K562 (cell line): ENCODE data around the gene NKAIN4. TPM values are rescaled to one million over a fixed set of nuclear protein-coding genes. Genes with fewer than 3 reads are reported as not detected.

ENCODE experiments used
- ATAC-seq: fragments of 200-7000 bp; cut with Tn5 transposase; 3 replicates; pipeline ENCODE4 v1.9.1; 2020; ENCODE audit warnings: moderate library complexity
- BruUV-seq: library from RNA; stranded (reverse); fragments of 400-500 nt; replicated peaks from 2 replicates; lab custom pipeline; 2021; lab: Mats Ljungman, UMichigan
- CTCF ChIA-PET: fragments of 300-600 bp; formaldehyde crosslinking; extraction: SDS; loops from one replicate; lab custom pipeline; 2021; ENCODE audit warnings: low intra/inter-chr PET ratio; lab: Yijun Ruan, JAX
- POLR2A ChIA-PET: fragments of 300-600, 350-650 bp; sonication (Branson Sonifier 250); formaldehyde crosslinking; extraction: SDS; loops from one replicate; lab custom pipeline; 2021; ENCODE audit warnings: antibody characterized with exemption, inconsistent platforms; lab: Yijun Ruan, JAX
- DNase-seq, 4 experiments: peaks; one replicate each; pipeline versions ENCODE4 v3.0.0 to v3.0.0-alpha.2; 2011 to 2018; ENCODE audit warnings: low spot score in 3 of 4, mixed read lengths in 3 of 4; ENCODE audit errors: extremely low read depth in 1 of 4
- FAIRE-seq: peaks from 2 replicates; lab custom pipeline; 2011; peaks lifted over from hg19 to GRCh38; lab: Jason Lieb, UNC
- H2AFZ ChIP-seq: 2 replicates; pipeline ENCODE4 v1.6.0; 2011; ENCODE audit warnings: low read depth, low read length, control low read depth, inconsistent platforms
- H3K27ac ChIP-seq: fragments of 200-600 bp; 3 replicates; pipeline ENCODE4 v1.8.0; 2011; ENCODE audit warnings: low read depth, mild to moderate bottlenecking, control low read depth, inconsistent platforms, low read length, moderate library complexity, mixed read lengths; ENCODE audit errors: extremely low read depth
- H3K27me3 ChIP-seq, 2 experiments: fragments of 300-600 bp in 1 of 2; 2 replicates in 1 of 2; 3 replicates in 1 of 2; pipeline versions ENCODE4 v1.6.0 to v1.8.0; 2011; ENCODE audit warnings: inconsistent platforms in 2 of 2, low read length in 2 of 2, mild to moderate bottlenecking in 1 of 2, mixed read lengths in 1 of 2, moderate library complexity in 1 of 2; ENCODE audit not compliant: control insufficient read depth in 2 of 2, insufficient read depth in 2 of 2
- H3K36me3 ChIP-seq: fragments of 300-600 bp; 3 replicates; pipeline ENCODE4 v1.8.0; 2011; ENCODE audit warnings: mild to moderate bottlenecking, low read length, inconsistent platforms; ENCODE audit not compliant: control insufficient read depth, insufficient read depth
- H3K4me1 ChIP-seq, 2 experiments: fragments of 200-600 bp in 1 of 2; replicated peaks in 1 of 2; 2 replicates in 1 of 2; 3 replicates in 1 of 2; pipeline versions ENCODE4 v1.5.1 to v1.8.0; 2011; ENCODE audit warnings: inconsistent platforms in 2 of 2, low read length in 2 of 2, mild to moderate bottlenecking in 1 of 2, mixed read lengths in 1 of 2, moderate library complexity in 1 of 2; ENCODE audit not compliant: control insufficient read depth in 2 of 2, insufficient read depth in 2 of 2
- H3K4me2 ChIP-seq: 2 replicates; pipeline ENCODE4 v1.6.1; 2011; ENCODE audit warnings: low read length, control low read depth, inconsistent platforms, mixed read lengths; ENCODE audit not compliant: insufficient read depth
- H3K4me3 ChIP-seq: fragments of 200-600 bp; sonication (generic), shearing (Covaris generic); 2 replicates; pipeline ENCODE4 v1.5.1; 2016; ENCODE audit warnings: control low read depth, inconsistent platforms
- H3K79me2 ChIP-seq: fragments of 200-600 bp; 3 replicates; pipeline ENCODE4 v1.8.0; 2011; ENCODE audit warnings: low read length, inconsistent platforms; ENCODE audit not compliant: control insufficient read depth, insufficient read depth
- H3K9ac ChIP-seq, 2 experiments: 2 replicates each; pipeline versions ENCODE4 v1.6.0 to v1.6.1; 2011; ENCODE audit warnings: low read depth in 2 of 2, low read length in 2 of 2, control low read depth in 1 of 2, inconsistent platforms in 1 of 2, mild to moderate bottlenecking in 1 of 2, mixed read lengths in 1 of 2; ENCODE audit not compliant: insufficient read depth in 1 of 2
- H3K9me1 ChIP-seq: one replicate; pipeline ENCODE4 v1.6.0; 2011; ENCODE audit warnings: inconsistent platforms, mild to moderate bottlenecking, low read length, moderate library complexity; ENCODE audit not compliant: control insufficient read depth, insufficient read depth
- H3K9me3 ChIP-seq: replicated peaks from 2 replicates; pipeline ENCODE4 v1.5.1; 2011; ENCODE audit warnings: low read depth, low read length, inconsistent platforms; ENCODE audit not compliant: control insufficient read depth, insufficient read depth
- H4K20me1 ChIP-seq: replicated peaks from 2 replicates; pipeline ENCODE4 v1.6.1; 2011; ENCODE audit warnings: low read length, inconsistent platforms, mixed read lengths; ENCODE audit not compliant: control insufficient read depth, insufficient read depth
- ILF3 ChIP-seq: fragments of 450-650 bp; IDR thresholded peaks from 2 replicates; pipeline ENCODE4 v1.6.1; 2018; ENCODE audit warnings: antibody characterized with exemption, mild to moderate bottlenecking, moderate library complexity, borderline replicate concordance
- LARP7 ChIP-seq: fragments of 450-650 bp; IDR thresholded peaks from 2 replicates; pipeline ENCODE4 v1.6.1; 2016
- POLR2G ChIP-seq: fragments of 200-400 bp; formaldehyde crosslinking; IDR thresholded peaks from 2 replicates; pipeline ENCODE4 v1.6.1; 2017; ENCODE audit warnings: low read depth, mild to moderate bottlenecking, antibody characterized with exemption, low read length, moderate library complexity
- RBFOX2 ChIP-seq: fragments of 200-400 bp; formaldehyde crosslinking; IDR thresholded peaks from 2 replicates; pipeline ENCODE4 v1.6.1; 2017; ENCODE audit warnings: low read depth, mild to moderate bottlenecking, low read length, moderate library complexity
- SLC30A9 ChIP-seq: fragments of 250-450 bp; sonication (Bioruptor Pico); IDR thresholded peaks from 2 replicates; pipeline ENCODE4 v1.8.0; 2022; ENCODE audit warnings: mild to moderate bottlenecking, moderate library complexity
- ZNF444 ChIP-seq: fragments of 250-450 bp; sonication (Bioruptor Pico); IDR thresholded peaks from 2 replicates; pipeline ENCODE4 v1.4.0; 2020; ENCODE audit warnings: mild to moderate bottlenecking, moderate library complexity
- WGBS: fragments of 100-300 bp; shearing (Covaris generic); methylation state at CpG from one replicate; pipeline ENCODE4 v1.1.6; 2016; ENCODE audit warnings: low coverage, mixed read lengths; ENCODE audit not compliant: insufficient coverage; ENCODE audit errors: missing lambda C conversion rate; 5-methylcytosine and 5-hydroxymethylcytosine counted together
- in situ Hi-C: fragments of 300-500 bp; cut with MboI; formaldehyde crosslinking; loops from 4 replicates; pipeline ENCODE4 v1.15.0; 2018; ENCODE audit warnings: inconsistent platforms, mixed read lengths
- intact Hi-C: fragments of 100-400 bp; cut with micrococcal nuclease; formaldehyde crosslinking; loops from 2 replicates; pipeline ENCODE4 v1.14.2; 2022
- polyA plus RNA-seq, 8 experiments: library from polyadenylated mRNA; depleted of rRNA in 4 of 8; stranded (reverse) in 5 of 8; unstranded in 3 of 8; fragments of >200 nt; fragmentation: Nextera tagmentation in 2 of 8; fragmentation: Illumina TruSeq in 1 of 8; extraction: Ambion mirVana in 2 of 8; extraction: Trizol in 1 of 8; gene quantifications; 2 replicates each; pipeline versions ENCODE4 v1.2.1 to v1.2.3, GENCODE V29; 2011 to 2014; ENCODE audit warnings: inconsistent platforms in 1 of 8, missing spikeins in 1 of 8
- total RNA-seq, 7 experiments: library from RNA; depleted of rRNA in 6 of 7; stranded (reverse); fragments of >200 nt in 6 of 7; fragmentation: Illumina TruSeq in 2 of 7; extraction: Trizol in 2 of 7; gene quantifications; 2 replicates each; pipeline versions ENCODE4 v1.2.1 to v1.2.3, GENCODE V29; 2011 to 2021; ENCODE audit warnings: low replicate concordance in 1 of 7
- TF ChIP-seq, protein P1 (sequence below): fragments of 250-450 bp; sonication (Bioruptor Pico); IDR thresholded peaks from 2 replicates; pipeline ENCODE4 v1.8.0; 2021; ENCODE audit warnings: borderline replicate concordance, mild to moderate bottlenecking, moderate library complexity; ENCODE audit not compliant: poor library complexity, severe bottlenecking

The NKAIN4 gene
- total and polyA plus RNA-seq, 9 of the 15 experiments (the other 6 are each of a cell fraction or from before 2014, with no cell fraction given), result not detected

DNA sequence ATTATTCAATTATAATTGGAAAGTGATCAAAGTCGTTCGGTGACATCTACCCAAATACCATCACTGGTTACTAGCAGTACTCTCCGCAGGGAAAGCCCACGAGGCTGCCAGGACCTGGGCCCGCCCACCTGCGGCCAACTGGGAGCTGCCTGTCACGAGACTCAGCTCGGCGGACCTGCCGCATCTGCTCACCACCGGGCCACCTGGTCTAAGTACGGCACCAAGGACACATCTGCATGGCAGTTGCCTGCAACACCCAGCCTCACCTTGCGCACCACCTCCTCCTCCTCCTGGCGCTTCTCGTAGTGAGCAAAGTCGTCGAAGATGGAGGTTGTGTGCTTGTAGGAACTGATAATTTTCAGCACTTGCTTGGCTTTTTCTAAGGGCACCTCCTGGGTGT, 52.2 kb downstream of the NKAIN4 start:
- Histone ChIP-seq H3K9ac (0 out of 4 replicates have a peak overlapping the region, but pooled peaks of 1 of the 2 experiments have one; percentile 22), H3K27ac (no peak overlapping the region)
- 96% methylated on average over 17 of the region's 17 CpGs for WGBS
- TF ChIP-seq SLC30A9 (CRISPR knock-in tag) (no peak), RBFOX2 (peak; percentile 33), LARP7 (no peak), POLR2G (peak; percentile 48), ILF3 (no peak), ZNF444 (no peak)
- TF ChIP-seq, protein P1, sequence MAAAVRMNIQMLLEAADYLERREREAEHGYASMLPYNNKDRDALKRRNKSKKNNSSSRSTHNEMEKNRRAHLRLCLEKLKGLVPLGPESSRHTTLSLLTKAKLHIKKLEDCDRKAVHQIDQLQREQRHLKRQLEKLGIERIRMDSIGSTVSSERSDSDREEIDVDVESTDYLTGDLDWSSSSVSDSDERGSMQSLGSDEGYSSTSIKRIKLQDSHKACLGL (CRISPR knock-in tag), result no peak
- TF ChIP-seq, all 486 proteins: peak for 2
- Histone ChIP-seq H2AFZ (no peak overlapping the region), H3K79me2 (peaks cover 97% of the 10 kb centered on the region), H3K4me2 (no peak overlapping the region), H3K4me3 (no peak overlapping the region), H3K4me1 (peaks cover 5 to 16% of the 10 kb centered on the region in 2 experiments; a peak in 4 of 5 replicates), H3K27me3 (no peaks in the 10 kb centered on the region), H3K9me1 (peaks cover 4% of the 10 kb centered on the region), H4K20me1 (peaks cover 71% of the 10 kb centered on the region), H3K9me3 (no peaks in the 10 kb centered on the region), H3K36me3 (peaks cover 94% of the 10 kb centered on the region)
- ChIA-PET POLR2A (no interaction called here), CTCF (no interaction called here)
- BruUV-seq, result no TSS peak
- ATAC-seq, result no peak
- no peak for FAIRE-seq
- peak in 1 of 4 experiments; percentile 10 for DNase-seq
- intact Hi-C loops (no loop called here), in situ Hi-C loops (no loop called here)
